Measurements from ENCODE around the gene MANF.

Gene MANF

DNA sequence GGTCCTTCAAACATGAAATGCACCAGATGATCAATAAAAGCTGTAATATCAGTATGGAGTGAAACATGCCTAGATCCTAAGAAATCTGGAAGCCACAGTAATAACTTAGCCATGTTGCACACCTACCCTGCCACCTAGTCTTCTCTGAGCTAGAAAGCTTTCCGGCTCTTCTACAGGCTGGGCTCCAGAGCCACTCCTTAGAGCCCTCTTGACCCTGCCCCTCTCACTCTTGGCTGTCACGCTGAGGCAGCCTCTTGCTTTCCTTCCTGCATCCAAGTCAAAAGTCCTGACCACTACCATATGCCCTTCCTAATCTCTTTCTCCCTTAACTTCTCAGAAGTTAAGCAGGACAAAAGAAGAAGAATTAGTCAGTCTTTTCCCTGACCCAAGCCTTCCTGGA lies 23.7 kb downstream of the MANF start:
- no peak for TF ChIP-seq SNAI2 (CRISPR knock-in tag; IDR thresholded peaks at IDR 0.05)
- ATAC-seq, result no peak

DNA sequence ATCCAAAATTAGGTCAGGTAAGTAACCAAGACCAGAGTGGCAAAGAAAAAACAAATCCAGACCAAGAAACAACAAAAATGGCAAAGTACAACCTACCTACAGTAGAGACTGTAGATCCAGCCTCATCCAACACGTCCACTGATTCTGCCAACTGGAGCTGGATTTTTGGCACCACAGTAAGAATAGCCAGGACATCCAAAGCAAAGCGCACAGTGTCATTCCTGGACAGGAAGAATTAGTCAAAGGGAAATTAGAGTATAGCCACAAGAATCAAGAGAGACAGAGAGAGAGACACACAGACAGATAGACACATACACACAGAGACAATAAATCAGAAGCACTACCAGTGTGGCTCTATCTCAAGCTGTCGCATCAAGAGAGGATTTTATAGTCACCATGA lies 37.1 kb downstream of the MANF start:
- no peak for TF ChIP-seq ARNTL (CRISPR knock-in tag; IDR thresholded peaks at IDR 0.05; ENCODE audit: borderline replicate concordance, low read depth)
- no peak for ATAC-seq

DNA sequence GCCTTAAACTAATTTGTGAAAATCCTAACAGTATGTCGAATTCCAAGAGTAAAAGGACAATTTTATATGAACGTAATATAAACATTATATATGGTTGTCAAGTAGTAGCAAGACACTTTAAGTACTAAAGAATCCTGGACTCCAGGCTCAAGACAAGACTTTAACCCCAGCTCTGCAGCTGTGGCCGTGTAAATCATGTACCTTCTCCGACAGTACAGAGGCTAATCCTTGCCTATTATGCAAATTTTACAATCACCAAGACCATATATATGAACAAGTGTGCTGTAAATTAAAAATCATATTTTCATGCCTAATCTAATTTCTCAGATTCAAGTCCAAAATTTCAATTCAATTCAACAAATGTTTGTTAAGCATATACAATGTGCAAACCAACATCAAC lies 41.8 kb downstream of the MANF start:
- no peak for ATAC-seq
- TF ChIP-seq ZNF565 (CRISPR knock-in tag; conservative IDR thresholded peaks at IDR 0.05; ENCODE audit: low read depth) (no peak), RARB (CRISPR knock-in tag; IDR thresholded peaks at IDR 0.05) (no peak), ARNTL (CRISPR knock-in tag; IDR thresholded peaks at IDR 0.05; ENCODE audit: borderline replicate concordance, low read depth) (no peak), TCF4 (CRISPR knock-in tag; IDR thresholded peaks at IDR 0.05; ENCODE audit: borderline replicate concordance) (no peak), CSDC2 (CRISPR knock-in tag; IDR thresholded peaks at IDR 0.05) (no peak), SNAI2 (CRISPR knock-in tag; IDR thresholded peaks at IDR 0.05) (no peak), ZNF70 (CRISPR knock-in tag; IDR thresholded peaks at IDR 0.05) (no peak), ESRRG (CRISPR knock-in tag; IDR thresholded peaks at IDR 0.05) (no peak), GLIS3 (CRISPR knock-in tag; IDR thresholded peaks at IDR 0.05) (no peak), BACH2 (CRISPR knock-in tag; IDR thresholded peaks at IDR 0.05; ENCODE audit: borderline replicate concordance) (no peak), ZFP3 (CRISPR knock-in tag; IDR thresholded peaks at IDR 0.05) (no peak), TOX (CRISPR knock-in tag; IDR thresholded peaks at IDR 0.05; ENCODE audit: borderline replicate concordance) (no peak), ZC3H10 (CRISPR knock-in tag; IDR thresholded peaks at IDR 0.05) (no peak), ZFP30 (CRISPR knock-in tag; IDR thresholded peaks at IDR 0.05) (no peak)
- TF ChIP-seq, protein P1, sequence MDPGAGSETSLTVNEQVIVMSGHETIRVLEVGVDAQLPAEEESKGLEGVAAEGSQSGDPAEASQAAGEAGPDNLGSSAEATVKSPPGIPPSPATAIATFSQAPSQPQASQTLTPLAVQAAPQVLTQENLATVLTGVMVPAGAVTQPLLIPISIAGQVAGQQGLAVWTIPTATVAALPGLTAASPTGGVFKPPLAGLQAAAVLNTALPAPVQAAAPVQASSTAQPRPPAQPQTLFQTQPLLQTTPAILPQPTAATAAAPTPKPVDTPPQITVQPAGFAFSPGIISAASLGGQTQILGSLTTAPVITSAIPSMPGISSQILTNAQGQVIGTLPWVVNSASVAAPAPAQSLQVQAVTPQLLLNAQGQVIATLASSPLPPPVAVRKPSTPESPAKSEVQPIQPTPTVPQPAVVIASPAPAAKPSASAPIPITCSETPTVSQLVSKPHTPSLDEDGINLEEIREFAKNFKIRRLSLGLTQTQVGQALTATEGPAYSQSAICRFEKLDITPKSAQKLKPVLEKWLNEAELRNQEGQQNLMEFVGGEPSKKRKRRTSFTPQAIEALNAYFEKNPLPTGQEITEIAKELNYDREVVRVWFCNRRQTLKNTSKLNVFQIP (CRISPR knock-in tag; IDR thresholded peaks at IDR 0.05; ENCODE audit: borderline replicate concordance, low read depth), result no peak
- TF ChIP-seq, protein P2, sequence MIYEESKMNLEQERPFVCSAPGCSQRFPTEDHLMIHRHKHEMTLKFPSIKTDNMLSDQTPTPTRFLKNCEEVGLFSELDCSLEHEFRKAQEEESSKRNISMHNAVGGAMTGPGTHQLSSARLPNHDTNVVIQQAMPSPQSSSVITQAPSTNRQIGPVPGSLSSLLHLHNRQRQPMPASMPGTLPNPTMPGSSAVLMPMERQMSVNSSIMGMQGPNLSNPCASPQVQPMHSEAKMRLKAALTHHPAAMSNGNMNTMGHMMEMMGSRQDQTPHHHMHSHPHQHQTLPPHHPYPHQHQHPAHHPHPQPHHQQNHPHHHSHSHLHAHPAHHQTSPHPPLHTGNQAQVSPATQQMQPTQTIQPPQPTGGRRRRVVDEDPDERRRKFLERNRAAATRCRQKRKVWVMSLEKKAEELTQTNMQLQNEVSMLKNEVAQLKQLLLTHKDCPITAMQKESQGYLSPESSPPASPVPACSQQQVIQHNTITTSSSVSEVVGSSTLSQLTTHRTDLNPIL (CRISPR knock-in tag; IDR thresholded peaks at IDR 0.05; ENCODE audit: low read depth), result no peak
- TF ChIP-seq, protein P3, sequence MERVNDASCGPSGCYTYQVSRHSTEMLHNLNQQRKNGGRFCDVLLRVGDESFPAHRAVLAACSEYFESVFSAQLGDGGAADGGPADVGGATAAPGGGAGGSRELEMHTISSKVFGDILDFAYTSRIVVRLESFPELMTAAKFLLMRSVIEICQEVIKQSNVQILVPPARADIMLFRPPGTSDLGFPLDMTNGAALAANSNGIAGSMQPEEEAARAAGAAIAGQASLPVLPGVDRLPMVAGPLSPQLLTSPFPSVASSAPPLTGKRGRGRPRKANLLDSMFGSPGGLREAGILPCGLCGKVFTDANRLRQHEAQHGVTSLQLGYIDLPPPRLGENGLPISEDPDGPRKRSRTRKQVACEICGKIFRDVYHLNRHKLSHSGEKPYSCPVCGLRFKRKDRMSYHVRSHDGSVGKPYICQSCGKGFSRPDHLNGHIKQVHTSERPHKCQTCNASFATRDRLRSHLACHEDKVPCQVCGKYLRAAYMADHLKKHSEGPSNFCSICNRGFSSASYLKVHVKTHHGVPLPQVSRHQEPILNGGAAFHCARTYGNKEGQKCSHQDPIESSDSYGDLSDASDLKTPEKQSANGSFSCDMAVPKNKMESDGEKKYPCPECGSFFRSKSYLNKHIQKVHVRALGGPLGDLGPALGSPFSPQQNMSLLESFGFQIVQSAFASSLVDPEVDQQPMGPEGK (CRISPR knock-in tag; IDR thresholded peaks at IDR 0.05; ENCODE audit: borderline replicate concordance), result no peak

DNA sequence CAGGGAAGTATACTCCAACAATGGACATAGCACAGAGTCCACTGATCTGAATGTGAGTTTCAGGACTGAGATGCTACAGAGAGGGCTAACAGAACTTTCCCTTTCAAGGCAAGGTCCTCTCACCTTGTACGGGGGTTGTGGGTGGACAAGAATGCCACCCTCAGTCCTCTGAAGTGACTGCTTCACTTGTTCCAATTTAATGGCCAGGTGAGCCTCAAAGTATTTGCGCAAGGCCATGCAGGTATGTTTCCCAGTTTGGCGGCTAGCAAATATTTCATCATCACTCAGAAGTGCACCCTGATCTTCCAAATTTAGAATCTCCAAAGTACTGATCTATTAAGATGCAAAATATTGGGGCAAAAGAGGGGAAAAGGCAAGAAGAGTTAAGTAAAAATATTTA lies 44.0 kb downstream of the MANF start:
- TF ChIP-seq, protein P4, sequence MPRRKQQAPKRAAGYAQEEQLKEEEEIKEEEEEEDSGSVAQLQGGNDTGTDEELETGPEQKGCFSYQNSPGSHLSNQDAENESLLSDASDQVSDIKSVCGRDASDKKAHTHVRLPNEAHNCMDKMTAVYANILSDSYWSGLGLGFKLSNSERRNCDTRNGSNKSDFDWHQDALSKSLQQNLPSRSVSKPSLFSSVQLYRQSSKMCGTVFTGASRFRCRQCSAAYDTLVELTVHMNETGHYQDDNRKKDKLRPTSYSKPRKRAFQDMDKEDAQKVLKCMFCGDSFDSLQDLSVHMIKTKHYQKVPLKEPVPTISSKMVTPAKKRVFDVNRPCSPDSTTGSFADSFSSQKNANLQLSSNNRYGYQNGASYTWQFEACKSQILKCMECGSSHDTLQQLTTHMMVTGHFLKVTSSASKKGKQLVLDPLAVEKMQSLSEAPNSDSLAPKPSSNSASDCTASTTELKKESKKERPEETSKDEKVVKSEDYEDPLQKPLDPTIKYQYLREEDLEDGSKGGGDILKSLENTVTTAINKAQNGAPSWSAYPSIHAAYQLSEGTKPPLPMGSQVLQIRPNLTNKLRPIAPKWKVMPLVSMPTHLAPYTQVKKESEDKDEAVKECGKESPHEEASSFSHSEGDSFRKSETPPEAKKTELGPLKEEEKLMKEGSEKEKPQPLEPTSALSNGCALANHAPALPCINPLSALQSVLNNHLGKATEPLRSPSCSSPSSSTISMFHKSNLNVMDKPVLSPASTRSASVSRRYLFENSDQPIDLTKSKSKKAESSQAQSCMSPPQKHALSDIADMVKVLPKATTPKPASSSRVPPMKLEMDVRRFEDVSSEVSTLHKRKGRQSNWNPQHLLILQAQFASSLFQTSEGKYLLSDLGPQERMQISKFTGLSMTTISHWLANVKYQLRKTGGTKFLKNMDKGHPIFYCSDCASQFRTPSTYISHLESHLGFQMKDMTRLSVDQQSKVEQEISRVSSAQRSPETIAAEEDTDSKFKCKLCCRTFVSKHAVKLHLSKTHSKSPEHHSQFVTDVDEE (CRISPR knock-in tag; IDR thresholded peaks at IDR 0.05), result no peak
- no peak for TF ChIP-seq ISL1 (CRISPR knock-in tag; IDR thresholded peaks at IDR 0.05)
- TF ChIP-seq, protein P3 (CRISPR knock-in tag; IDR thresholded peaks at IDR 0.05; ENCODE audit: borderline replicate concordance), result no peak
- TF ChIP-seq, protein P2 (CRISPR knock-in tag; IDR thresholded peaks at IDR 0.05; ENCODE audit: low read depth), result no peak
- TF ChIP-seq, protein P1 (CRISPR knock-in tag; IDR thresholded peaks at IDR 0.05; ENCODE audit: borderline replicate concordance, low read depth), result no peak
- no peak for TF ChIP-seq TCF4 (CRISPR knock-in tag; IDR thresholded peaks at IDR 0.05; ENCODE audit: borderline replicate concordance)
- TF ChIP-seq OSR1 (CRISPR knock-in tag; IDR thresholded peaks at IDR 0.05), result no peak
- TF ChIP-seq BACH2 (CRISPR knock-in tag; IDR thresholded peaks at IDR 0.05; ENCODE audit: borderline replicate concordance), result no peak
- TF ChIP-seq ARNTL (CRISPR knock-in tag; IDR thresholded peaks at IDR 0.05; ENCODE audit: borderline replicate concordance, low read depth), result no peak
- no peak for TF ChIP-seq PPARA (CRISPR knock-in tag; IDR thresholded peaks at IDR 0.05; ENCODE audit: borderline replicate concordance)
- ATAC-seq, result no peak

Measured in SK-N-SH treated with all-trans-retinoic acid at 6 μM for 48 hours (cell line).